Parathyroid adenoma (tissue), 2 donors: ENCODE measurements around the gene CAPN5.

Experiments used
- H2AFZ ChIP-seq: fragments of 300-600 bp; sonication (generic); one replicate; pipeline ENCODE4 v1.7.0; 2017; ENCODE audit warnings: antibody characterized with exemption, mild to moderate bottlenecking
- H3K27ac ChIP-seq: fragments of 300-600 bp; sonication (generic); one replicate; pipeline ENCODE4 v1.7.0; 2017
- H3K27me3 ChIP-seq: fragments of 300-600 bp; sonication (generic); one replicate; pipeline ENCODE4 v1.7.0; 2017; ENCODE audit warnings: low read length; ENCODE audit not compliant: control insufficient read depth, insufficient read depth
- H3K36me3 ChIP-seq: fragments of 300-600 bp; sonication (generic); one replicate; pipeline ENCODE4 v1.7.0; 2017; ENCODE audit warnings: low read length; ENCODE audit not compliant: control insufficient read depth, insufficient read depth
- H3K4me1 ChIP-seq: fragments of 300-600 bp; sonication (generic); one replicate; pipeline ENCODE4 v1.7.0; 2017; ENCODE audit warnings: control low read depth
- H3K4me2 ChIP-seq: fragments of 300-600 bp; sonication (generic); one replicate; pipeline ENCODE4 v1.7.0; 2017; ENCODE audit warnings: low read length
- H3K4me3 ChIP-seq: fragments of 300-600 bp; sonication (generic); one replicate; pipeline ENCODE4 v1.7.0; 2017; ENCODE audit warnings: low read depth, low read length
- H3K79me2 ChIP-seq: fragments of 300-600 bp; sonication (generic); one replicate; pipeline ENCODE4 v1.7.0; 2017; ENCODE audit warnings: control low read depth
- H3K9ac ChIP-seq: fragments of 300-600 bp; sonication (generic); one replicate; pipeline ENCODE4 v1.7.0; 2017; ENCODE audit warnings: mild to moderate bottlenecking
- H3K9me3 ChIP-seq: fragments of 300-600 bp; sonication (generic); one replicate; pipeline ENCODE4 v1.7.0; 2017; ENCODE audit warnings: low read length; ENCODE audit not compliant: control insufficient read depth
- CTCF ChIP-seq: fragments of 300-600 bp; sonication (generic); IDR thresholded peaks from one replicate; pipeline ENCODE4 v1.7.0; 2017; ENCODE audit warnings: antibody characterized with exemption, mild to moderate bottlenecking
- donor health status: primary hyperparathyroidism.

Gene CAPN5

DNA sequence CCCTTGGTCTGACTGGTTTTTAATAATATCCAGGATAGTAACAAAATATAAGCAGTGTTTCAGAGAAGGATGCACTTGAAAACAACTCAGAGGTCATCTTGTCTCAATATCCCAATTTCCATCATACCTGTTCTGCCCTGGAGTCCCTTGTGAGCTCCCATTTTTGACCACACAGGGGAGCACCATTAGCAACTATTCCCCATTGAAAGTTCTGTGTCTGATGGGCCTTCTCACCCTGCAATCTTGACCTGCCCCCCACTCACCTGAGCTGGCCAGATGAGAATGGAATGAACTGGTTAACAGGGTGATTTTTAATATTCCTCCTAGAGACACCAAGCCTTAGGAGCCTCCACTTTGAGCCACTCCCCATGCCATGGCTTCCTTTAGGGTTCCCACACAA, 3.8 kb upstream of the CAPN5 start:
- Histone ChIP-seq H3K4me1 (no peaks in the 10 kb centered on the region), H3K4me2 (no peak overlapping the region), H3K27ac (no peak overlapping the region), H2AFZ (no peak overlapping the region), H3K36me3 (no peaks in the 10 kb centered on the region), H3K4me3 (no peak overlapping the region), H3K79me2 (no peaks in the 10 kb centered on the region), H3K9ac (no peak overlapping the region), H3K27me3 (no peaks in the 10 kb centered on the region), H3K9me3 (no peaks in the 10 kb centered on the region)
- no peak for TF ChIP-seq CTCF

DNA sequence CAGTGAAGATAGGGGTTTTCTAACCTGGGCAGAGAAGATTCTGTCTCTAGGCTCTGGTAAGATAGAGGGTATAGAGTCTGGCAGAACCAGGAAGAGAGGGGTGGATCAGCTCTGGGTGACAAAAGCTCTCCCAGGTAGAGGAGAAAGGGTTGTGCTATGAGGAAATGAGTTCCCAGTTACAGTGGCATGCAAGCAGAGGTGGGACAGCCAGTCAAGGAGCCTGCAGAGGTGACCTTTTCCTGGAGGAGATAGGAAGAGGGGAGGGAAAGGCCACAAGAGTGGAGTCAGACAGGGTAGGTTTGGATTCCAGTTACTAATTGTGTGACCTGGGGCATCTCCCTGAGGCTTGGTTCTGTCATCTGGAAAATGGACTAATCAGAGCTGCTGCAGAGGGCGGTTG, 3.4 kb upstream of the CAPN5 start:
- no peak overlapping the region for H3K4me2 ChIP-seq
- H3K9ac ChIP-seq, result no peak overlapping the region
- H3K36me3 ChIP-seq, result no peaks in the 10 kb centered on the region
- no peaks in the 10 kb centered on the region for H3K27me3 ChIP-seq
- H3K4me1 ChIP-seq, result no peaks in the 10 kb centered on the region
- no peak overlapping the region for H2AFZ ChIP-seq
- H3K9me3 ChIP-seq, result no peaks in the 10 kb centered on the region
- H3K79me2 ChIP-seq, result no peaks in the 10 kb centered on the region
- no peak overlapping the region for H3K4me3 ChIP-seq
- no peak overlapping the region for H3K27ac ChIP-seq
- no peak for TF ChIP-seq CTCF

DNA sequence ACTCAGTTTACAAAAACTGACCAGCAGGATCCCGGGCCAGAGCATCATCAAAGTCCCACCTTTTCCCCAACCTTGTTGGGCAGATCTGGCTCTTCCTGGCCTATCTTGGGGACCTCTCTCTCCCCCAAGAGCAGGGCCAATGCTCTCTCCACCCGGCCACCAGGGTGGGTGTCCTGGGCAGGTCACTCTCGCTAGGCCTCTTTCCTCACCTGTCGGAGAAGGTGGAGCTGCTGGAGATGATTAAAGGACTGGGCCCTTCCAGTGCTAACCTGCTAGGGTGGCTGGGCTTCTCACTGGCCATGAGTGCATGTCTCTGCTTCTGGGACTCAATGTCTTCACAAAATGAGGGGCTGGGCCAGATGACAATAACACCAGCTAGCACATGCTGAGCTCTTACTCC, 2.9 kb upstream of the CAPN5 start:
- Histone ChIP-seq H2AFZ (no peak overlapping the region), H3K36me3 (no peaks in the 10 kb centered on the region), H3K79me2 (no peaks in the 10 kb centered on the region), H3K9me3 (no peaks in the 10 kb centered on the region), H3K4me2 (no peak overlapping the region), H3K27ac (no peak overlapping the region), H3K9ac (no peak overlapping the region), H3K4me1 (no peaks in the 10 kb centered on the region), H3K27me3 (no peaks in the 10 kb centered on the region), H3K4me3 (no peak overlapping the region)
- TF ChIP-seq CTCF, result no peak

DNA sequence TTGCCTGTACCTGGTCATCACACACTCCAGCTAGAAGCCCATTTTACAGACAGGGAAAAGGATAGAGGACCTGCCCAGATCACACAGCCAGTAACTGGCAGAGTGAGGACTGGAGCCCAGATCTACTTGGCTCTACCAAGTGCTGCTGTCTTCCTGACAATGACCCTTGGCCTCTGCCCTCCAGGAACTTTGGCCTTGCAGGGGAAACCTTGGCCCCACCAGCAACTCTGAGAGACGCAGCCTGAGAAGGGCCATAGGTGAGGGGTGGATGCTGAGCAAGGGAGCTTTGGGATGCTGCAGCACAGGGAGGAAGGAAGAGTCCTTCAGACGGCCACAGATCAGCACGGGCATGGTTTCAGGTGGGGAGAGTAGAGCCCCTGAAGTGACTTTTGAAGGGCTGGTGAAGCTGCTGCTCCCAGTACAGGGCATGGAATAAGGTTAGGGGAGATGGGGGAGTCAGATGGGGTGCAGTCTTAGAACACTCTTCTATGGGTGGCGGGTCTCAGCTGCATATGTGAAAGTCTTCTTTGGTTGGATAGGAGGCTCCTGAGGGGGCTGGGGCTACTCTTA, 2.0 kb upstream of the CAPN5 start:
- no peak for TF ChIP-seq CTCF
- no peak overlapping the region for H3K9ac ChIP-seq
- H3K4me1 ChIP-seq, result no peaks in the 10 kb centered on the region
- no peak overlapping the region for H3K4me3 ChIP-seq
- H3K79me2 ChIP-seq, result no peaks in the 10 kb centered on the region
- H3K9me3 ChIP-seq, result no peaks in the 10 kb centered on the region
- no peak overlapping the region for H2AFZ ChIP-seq
- H3K36me3 ChIP-seq, result no peaks in the 10 kb centered on the region
- H3K4me2 ChIP-seq, result no peak overlapping the region
- H3K27me3 ChIP-seq, result no peaks in the 10 kb centered on the region
- H3K27ac ChIP-seq, result no peak overlapping the region

DNA sequence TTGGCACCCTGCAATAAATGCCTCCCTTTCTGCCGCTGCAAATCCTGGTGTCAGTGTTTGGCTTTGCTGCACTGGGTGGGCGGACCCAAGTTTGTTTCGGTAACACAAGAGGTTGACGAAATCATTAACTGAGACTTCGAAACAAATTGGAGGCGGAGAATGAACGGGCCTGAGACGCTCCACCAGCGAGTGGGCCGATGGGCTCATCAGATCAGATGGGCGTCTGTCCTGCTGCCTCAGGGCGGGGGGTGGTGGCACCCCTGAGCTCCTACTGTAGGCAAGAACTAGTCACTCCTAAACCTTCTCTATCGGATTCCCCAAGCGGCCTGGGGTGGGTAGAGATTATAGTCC, 918 bp upstream of the CAPN5 start:
- TF ChIP-seq CTCF, result no peak
- Histone ChIP-seq H3K4me2 (peak overlapping the region; percentile 88), H3K9ac (no peak overlapping the region), H3K9me3 (no peaks in the 10 kb centered on the region), H3K4me3 (no peak overlapping the region), H3K4me1 (no peaks in the 10 kb centered on the region), H3K27me3 (no peaks in the 10 kb centered on the region), H3K79me2 (no peaks in the 10 kb centered on the region), H2AFZ (peak overlapping the region; percentile 97), H3K27ac (peak overlapping the region; percentile 56), H3K36me3 (no peaks in the 10 kb centered on the region)
